GM12878 (cell line): Measurements from ENCODE around the gene TOX2. TPM values are rescaled to one million over a fixed set of nuclear protein-coding genes. Genes with fewer than 3 reads are reported as not detected.

ENCODE experiments used
- ETV6 ChIP-seq, 2 experiments: fragments of 450-650 bp in 1 of 2; IDR thresholded peaks in 1 of 2; conservative IDR thresholded peaks in 1 of 2; 2 replicates each; pipeline ENCODE4 v1.6.1; 2014; ENCODE audit warnings: antibody characterized with exemption in 1 of 2, borderline replicate concordance in 1 of 2, low read depth in 1 of 2, mild to moderate bottlenecking in 1 of 2, moderate library complexity in 1 of 2
- IKZF1 ChIP-seq: fragments of 450-650 bp; conservative IDR thresholded peaks from 2 replicates; pipeline ENCODE4 v1.6.1; 2017; ENCODE audit warnings: antibody characterized with exemption, mild to moderate bottlenecking
- IRF4 ChIP-seq: IDR thresholded peaks from 2 replicates; pipeline ENCODE4 v1.6.1; 2011; ENCODE audit warnings: low read depth, low read length
- NFYB ChIP-seq: IDR thresholded peaks from 2 replicates; pipeline ENCODE4 v1.6.1; 2011; ENCODE audit warnings: low read depth, mild to moderate bottlenecking, low read length, improper control_type of control experiment, moderate library complexity; ENCODE audit not compliant: insufficient read depth
- NR2C1 ChIP-seq: fragments of 450-650 bp; IDR thresholded peaks from 2 replicates; pipeline ENCODE4 v1.6.1; 2017; ENCODE audit warnings: antibody characterized with exemption, mild to moderate bottlenecking, moderate library complexity
- TCF3 ChIP-seq: IDR thresholded peaks from 2 replicates; pipeline ENCODE4 v1.6.1; 2012; ENCODE audit warnings: low read depth, mild to moderate bottlenecking, low read length, borderline replicate concordance; ENCODE audit not compliant: insufficient read depth
- polyA plus RNA-seq, 11 experiments: library from polyadenylated mRNA; depleted of rRNA in 4 of 11; unstranded in 6 of 11; stranded (reverse) in 5 of 11; fragments of >200 nt; fragmentation: Nextera tagmentation in 4 of 11; fragmentation: Illumina TruSeq in 1 of 11; extraction: Ambion mirVana in 4 of 11; extraction: Trizol in 1 of 11; gene quantifications; 1 replicate in 1 of 11; 2 replicates in 10 of 11; pipeline versions ENCODE4 v1.2.1 to v1.2.3, GENCODE V29; 2011 to 2016; ENCODE audit warnings: inconsistent platforms in 2 of 11, missing spikeins in 2 of 11, low read depth in 1 of 11
- total RNA-seq, 4 experiments: library from RNA; depleted of rRNA in 3 of 4; stranded (reverse); fragments of >200 nt in 3 of 4; fragmentation: Illumina TruSeq in 1 of 4; extraction: Trizol in 1 of 4; gene quantifications; 2 replicates each; pipeline versions ENCODE4 v1.2.1 to v1.2.3, GENCODE V29; 2013 to 2021
- TF ChIP-seq, protein P1 (sequence below): fragments of 450-650 bp; IDR thresholded peaks from 2 replicates; pipeline ENCODE4 v1.6.1; 2017; ENCODE audit warnings: antibody characterized with exemption, mild to moderate bottlenecking, moderate library complexity

TOX2 gene
- total and polyA plus RNA-seq, 10 of the 15 experiments (the other 5 are each of a cell fraction or from before 2014, with no cell fraction given), result 2.6 to 40.5 (median 7.9) TPM

DNA sequence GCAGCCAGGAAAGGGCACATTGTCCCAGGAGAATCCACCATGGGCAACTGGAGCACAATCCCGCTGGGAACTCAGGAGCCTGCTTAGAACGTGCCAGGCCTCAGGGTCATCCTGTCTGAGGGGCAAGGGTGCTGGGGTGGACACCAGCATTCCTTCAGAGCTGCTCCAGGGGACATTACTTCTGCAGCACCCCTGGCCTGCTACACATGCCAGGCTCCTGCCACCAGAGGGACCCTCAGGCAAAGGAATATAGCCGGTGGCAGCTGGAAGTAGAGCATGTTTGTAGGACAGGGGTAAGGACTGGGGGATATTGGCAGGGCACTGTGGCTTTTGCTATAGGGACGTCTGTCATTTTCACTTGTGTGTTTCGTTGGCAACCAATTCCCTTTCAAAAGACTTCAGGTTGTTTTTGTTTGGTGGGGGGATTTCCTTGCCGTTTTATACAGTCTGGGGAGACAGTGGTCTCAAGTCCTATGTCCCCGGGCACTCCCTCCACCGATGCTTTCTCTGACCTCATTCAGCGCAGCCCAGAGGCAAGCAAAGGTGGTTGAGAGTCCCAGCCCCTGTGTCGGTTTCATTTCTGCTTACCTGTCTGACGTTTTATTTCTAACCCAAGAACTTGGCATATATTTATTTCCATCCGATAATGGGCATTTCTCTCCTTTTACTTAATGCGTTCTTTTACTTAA is 141.5 kb downstream of the TOX2 start (continued):
- TF ChIP-seq IRF4 (no peak), TCF3 (no peak), NFYB (no peak), IKZF1 (0 out of 2 replicates have a peak, but pooled peaks have one; percentile 24), NR2C1 (no peak), ETV6 (conservative IDR thresholded peaks at IDR 0.05 in 1 of 2, IDR thresholded peaks at IDR 0.05 in 1 of 2; ENCODE audit: borderline replicate concordance in 1 of 2, low read depth in 1 of 2) (0 out of 4 replicates have a peak, but pooled peaks of 1 of the 2 experiments have one; percentile 31)
- TF ChIP-seq, protein P1, sequence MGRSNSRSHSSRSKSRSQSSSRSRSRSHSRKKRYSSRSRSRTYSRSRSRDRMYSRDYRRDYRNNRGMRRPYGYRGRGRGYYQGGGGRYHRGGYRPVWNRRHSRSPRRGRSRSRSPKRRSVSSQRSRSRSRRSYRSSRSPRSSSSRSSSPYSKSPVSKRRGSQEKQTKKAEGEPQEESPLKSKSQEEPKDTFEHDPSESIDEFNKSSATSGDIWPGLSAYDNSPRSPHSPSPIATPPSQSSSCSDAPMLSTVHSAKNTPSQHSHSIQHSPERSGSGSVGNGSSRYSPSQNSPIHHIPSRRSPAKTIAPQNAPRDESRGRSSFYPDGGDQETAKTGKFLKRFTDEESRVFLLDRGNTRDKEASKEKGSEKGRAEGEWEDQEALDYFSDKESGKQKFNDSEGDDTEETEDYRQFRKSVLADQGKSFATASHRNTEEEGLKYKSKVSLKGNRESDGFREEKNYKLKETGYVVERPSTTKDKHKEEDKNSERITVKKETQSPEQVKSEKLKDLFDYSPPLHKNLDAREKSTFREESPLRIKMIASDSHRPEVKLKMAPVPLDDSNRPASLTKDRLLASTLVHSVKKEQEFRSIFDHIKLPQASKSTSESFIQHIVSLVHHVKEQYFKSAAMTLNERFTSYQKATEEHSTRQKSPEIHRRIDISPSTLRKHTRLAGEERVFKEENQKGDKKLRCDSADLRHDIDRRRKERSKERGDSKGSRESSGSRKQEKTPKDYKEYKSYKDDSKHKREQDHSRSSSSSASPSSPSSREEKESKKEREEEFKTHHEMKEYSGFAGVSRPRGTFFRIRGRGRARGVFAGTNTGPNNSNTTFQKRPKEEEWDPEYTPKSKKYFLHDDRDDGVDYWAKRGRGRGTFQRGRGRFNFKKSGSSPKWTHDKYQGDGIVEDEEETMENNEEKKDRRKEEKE, result no peak
- TF ChIP-seq, all 136 proteins: peak for 9
